Effector memory CD4-positive, alpha-beta T cell (primary cell): Measurements from ENCODE around the gene MGMT.

ENCODE experiments used
- DNase-seq, 3 donors: peaks; one replicate each; pipeline ENCODE4 v3.0.0-alpha.2; 2020
- H3K27ac ChIP-seq: 2 replicates; pipeline ENCODE4 v1.7.0; 2013; ENCODE audit warnings: mild to moderate bottlenecking, low read length, moderate library complexity; ENCODE audit not compliant: insufficient read depth, poor library complexity, severe bottlenecking
- H3K27me3 ChIP-seq: replicated peaks from 2 replicates; pipeline ENCODE4 v1.7.0; 2013; ENCODE audit warnings: mild to moderate bottlenecking, low read length; ENCODE audit not compliant: insufficient read depth, control insufficient read depth, poor library complexity, severe bottlenecking
- H3K36me3 ChIP-seq: 2 replicates; pipeline ENCODE4 v1.7.0; 2013; ENCODE audit warnings: mild to moderate bottlenecking, low read length, moderate library complexity; ENCODE audit not compliant: control insufficient read depth, insufficient read depth
- H3K4me1 ChIP-seq: 2 replicates; pipeline ENCODE4 v1.7.0; 2013; ENCODE audit warnings: low read length, mild to moderate bottlenecking; ENCODE audit not compliant: control insufficient read depth, insufficient read depth, poor library complexity, severe bottlenecking
- H3K4me3 ChIP-seq: 2 replicates; pipeline ENCODE4 v1.7.0; 2013; ENCODE audit warnings: low read length, low read depth, mild to moderate bottlenecking; ENCODE audit not compliant: insufficient read depth, poor library complexity, severe bottlenecking
- H3K9me3 ChIP-seq: 2 replicates; pipeline ENCODE4 v1.7.0; 2013; ENCODE audit warnings: mild to moderate bottlenecking, low read length, moderate library complexity; ENCODE audit not compliant: control insufficient read depth

MGMT gene

GRCh38 chr10:129612481-129613109 is 145.6 kb downstream of the MGMT start:
- H3K27ac ChIP-seq, result no peak overlapping the region

GRCh38 chr10:129613377-129613980 is 146.4 kb downstream of the MGMT start:
- Histone ChIP-seq H3K27me3 (no peaks in the 10 kb centered on the region), H3K4me3 (no peak overlapping the region), H3K27ac (no peak overlapping the region), H3K36me3 (no peaks in the 10 kb centered on the region), H3K9me3 (no peaks in the 10 kb centered on the region), H3K4me1 (no peaks in the 10 kb centered on the region)
- DNase-seq, result no peak

More at GRCh38 chr10:129612481-129613109, 145.6 kb downstream of the MGMT start:
- DNase-seq, result no peak
- Histone ChIP-seq H3K9me3 (no peaks in the 10 kb centered on the region), H3K4me1 (no peaks in the 10 kb centered on the region), H3K27me3 (no peaks in the 10 kb centered on the region), H3K36me3 (no peaks in the 10 kb centered on the region), H3K4me3 (no peak overlapping the region)

GRCh38 chr10:129614341-129614740 is 147.3 kb downstream of the MGMT start:
- DNase-seq, result no peak
- no peaks in the 10 kb centered on the region for H3K9me3 ChIP-seq
- no peaks in the 10 kb centered on the region for H3K36me3 ChIP-seq
- H3K27me3 ChIP-seq, result no peaks in the 10 kb centered on the region
- no peaks in the 10 kb centered on the region for H3K4me1 ChIP-seq
- H3K27ac ChIP-seq, result no peak overlapping the region
- no peak overlapping the region for H3K4me3 ChIP-seq

- H3K27me3 ChIP-seq, result no peaks in the 10 kb centered on the region
- H3K4me1 ChIP-seq, result no peaks in the 10 kb centered on the region
- no peak overlapping the region for H3K27ac ChIP-seq
- DNase-seq, result no peak
- H3K4me3 ChIP-seq, result no peak overlapping the region
- no peaks in the 10 kb centered on the region for H3K36me3 ChIP-seq
- H3K9me3 ChIP-seq, result no peaks in the 10 kb centered on the region
Observed at GRCh38 chr10:129615381-129615780, 148.3 kb downstream of the MGMT start.

GRCh38 chr10:129615921-129616525 is 149.0 kb downstream of the MGMT start:
- H3K9me3 ChIP-seq, result no peaks in the 10 kb centered on the region

GRCh38 chr10:129617768-129618167 is 150.7 kb downstream of the MGMT start:
- Histone ChIP-seq H3K27ac (no peak overlapping the region), H3K9me3 (no peaks in the 10 kb centered on the region), H3K4me3 (no peak overlapping the region), H3K36me3 (no peaks in the 10 kb centered on the region), H3K4me1 (no peaks in the 10 kb centered on the region), H3K27me3 (no peaks in the 10 kb centered on the region)
- DNase-seq, result no peak

More at GRCh38 chr10:129615921-129616525, 149.0 kb downstream of the MGMT start:
- Histone ChIP-seq H3K27me3 (no peaks in the 10 kb centered on the region), H3K4me3 (no peak overlapping the region), H3K4me1 (no peaks in the 10 kb centered on the region), H3K27ac (no peak overlapping the region), H3K36me3 (no peaks in the 10 kb centered on the region)
- no peak for DNase-seq

GRCh38 chr10:129621062-129621461 is 154.0 kb downstream of the MGMT start:
- no peak overlapping the region for H3K4me3 ChIP-seq
- no peaks in the 10 kb centered on the region for H3K4me1 ChIP-seq
- DNase-seq, result no peak
- no peaks in the 10 kb centered on the region for H3K36me3 ChIP-seq
- no peak overlapping the region for H3K27ac ChIP-seq
- H3K9me3 ChIP-seq, result no peaks in the 10 kb centered on the region
- no peaks in the 10 kb centered on the region for H3K27me3 ChIP-seq

GRCh38 chr10:129621693-129622092 is 154.7 kb downstream of the MGMT start:
- H3K27me3 ChIP-seq, result no peaks in the 10 kb centered on the region
- H3K36me3 ChIP-seq, result no peaks in the 10 kb centered on the region
- H3K4me1 ChIP-seq, result no peaks in the 10 kb centered on the region
- H3K4me3 ChIP-seq, result no peak overlapping the region
- no peaks in the 10 kb centered on the region for H3K9me3 ChIP-seq
- no peak overlapping the region for H3K27ac ChIP-seq
- DNase-seq, result no peak

- Histone ChIP-seq H3K27ac (no peak overlapping the region), H3K36me3 (no peaks in the 10 kb centered on the region)
- DNase-seq, result no peak
Observed at GRCh38 chr10:129622291-129622690, 155.2 kb downstream of the MGMT start.

GRCh38 chr10:129622736-129623135 is 155.7 kb downstream of the MGMT start:
- H3K4me3 ChIP-seq, result no peak overlapping the region
- no peaks in the 10 kb centered on the region for H3K4me1 ChIP-seq
- H3K9me3 ChIP-seq, result no peaks in the 10 kb centered on the region
- no peaks in the 10 kb centered on the region for H3K27me3 ChIP-seq
- no peaks in the 10 kb centered on the region for H3K36me3 ChIP-seq
- DNase-seq, result no peak
- H3K27ac ChIP-seq, result no peak overlapping the region

More at GRCh38 chr10:129622291-129622690, 155.2 kb downstream of the MGMT start:
- Histone ChIP-seq H3K4me3 (no peak overlapping the region), H3K9me3 (no peaks in the 10 kb centered on the region), H3K27me3 (no peaks in the 10 kb centered on the region), H3K4me1 (no peaks in the 10 kb centered on the region)
